HL-60 (cell line): Measurements from ENCODE around the gene PRRC2C.

ENCODE experiments used
- CTCF ChIP-seq: IDR thresholded peaks from one replicate; pipeline ENCODE4 v1.5.1; 2011; ENCODE audit warnings: low read length, control low read depth, inconsistent platforms; ENCODE audit not compliant: insufficient read depth
- GABPA ChIP-seq: IDR thresholded peaks from 2 replicates; pipeline ENCODE4 v1.6.1; 2012; ENCODE audit warnings: low read depth
- POLR2AphosphoS5 ChIP-seq: IDR thresholded peaks from 2 replicates; pipeline ENCODE4 v1.6.1; 2012; ENCODE audit warnings: low read depth
- REST ChIP-seq: IDR thresholded peaks from 2 replicates; pipeline ENCODE4 v1.6.1; 2012; ENCODE audit warnings: low read depth; ENCODE audit not compliant: insufficient replicate concordance
- SPI1 ChIP-seq: IDR thresholded peaks from 2 replicates; pipeline ENCODE4 v1.6.1; 2012; ENCODE audit warnings: low read depth, mild to moderate bottlenecking, borderline replicate concordance

- TF ChIP-seq REST: no peak
- TF ChIP-seq CTCF: no peak
- no peak for TF ChIP-seq POLR2AphosphoS5
- no peak for TF ChIP-seq SPI1
- TF ChIP-seq GABPA: no peak
Observed at GRCh38 chr1:171521567-171521966, 36.2 kb downstream of the PRRC2C start.
